CD4-positive, alpha-beta T cell treated with Interleukin-15 for 4 hours (primary cell): ENCODE results near the gene SLC22A4.

Source experiments
- DNase-seq: peaks from one replicate; pipeline ENCODE4 v3.0.0-alpha.2; 2020; ENCODE audit warnings: low spot score

Gene SLC22A4

DNA sequence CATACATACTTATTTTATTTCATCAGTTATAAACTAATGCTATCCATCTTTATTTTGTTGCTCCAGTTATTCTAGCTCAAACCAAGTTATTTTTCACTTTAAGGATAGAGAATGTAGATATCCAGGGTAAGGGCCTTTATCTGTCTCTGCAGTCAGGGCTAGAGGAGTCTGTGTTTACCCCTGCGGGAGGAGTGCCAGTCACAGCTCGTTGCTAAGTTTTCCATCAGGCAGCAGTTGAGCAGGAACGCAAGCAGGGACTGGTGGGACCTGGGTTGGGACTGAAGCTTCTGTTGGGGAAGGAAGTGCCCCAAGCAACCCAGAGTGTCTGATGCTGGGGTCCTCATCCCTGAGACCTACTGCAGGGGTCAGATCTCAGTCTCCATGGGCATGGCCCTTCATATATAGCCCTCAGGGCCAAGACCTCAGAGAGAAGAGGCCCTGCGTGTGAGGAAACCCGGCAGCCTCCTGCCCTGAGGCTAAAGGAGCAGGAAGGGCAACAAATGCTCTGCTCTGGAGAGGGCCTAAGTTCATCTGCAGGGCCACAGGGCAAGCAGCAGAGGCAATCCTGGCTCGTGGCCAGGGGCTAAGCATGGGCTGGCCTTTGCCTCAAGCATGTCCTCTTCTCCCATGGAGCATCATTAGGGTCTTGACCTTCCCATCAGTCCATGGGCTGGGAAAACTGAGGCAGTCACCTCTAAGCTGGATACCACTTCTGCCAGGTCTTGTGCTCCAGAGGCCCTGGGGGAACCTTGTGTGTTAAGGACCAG lies 6.6 kb downstream of the SLC22A4 start:
- no peak for DNase-seq

DNA sequence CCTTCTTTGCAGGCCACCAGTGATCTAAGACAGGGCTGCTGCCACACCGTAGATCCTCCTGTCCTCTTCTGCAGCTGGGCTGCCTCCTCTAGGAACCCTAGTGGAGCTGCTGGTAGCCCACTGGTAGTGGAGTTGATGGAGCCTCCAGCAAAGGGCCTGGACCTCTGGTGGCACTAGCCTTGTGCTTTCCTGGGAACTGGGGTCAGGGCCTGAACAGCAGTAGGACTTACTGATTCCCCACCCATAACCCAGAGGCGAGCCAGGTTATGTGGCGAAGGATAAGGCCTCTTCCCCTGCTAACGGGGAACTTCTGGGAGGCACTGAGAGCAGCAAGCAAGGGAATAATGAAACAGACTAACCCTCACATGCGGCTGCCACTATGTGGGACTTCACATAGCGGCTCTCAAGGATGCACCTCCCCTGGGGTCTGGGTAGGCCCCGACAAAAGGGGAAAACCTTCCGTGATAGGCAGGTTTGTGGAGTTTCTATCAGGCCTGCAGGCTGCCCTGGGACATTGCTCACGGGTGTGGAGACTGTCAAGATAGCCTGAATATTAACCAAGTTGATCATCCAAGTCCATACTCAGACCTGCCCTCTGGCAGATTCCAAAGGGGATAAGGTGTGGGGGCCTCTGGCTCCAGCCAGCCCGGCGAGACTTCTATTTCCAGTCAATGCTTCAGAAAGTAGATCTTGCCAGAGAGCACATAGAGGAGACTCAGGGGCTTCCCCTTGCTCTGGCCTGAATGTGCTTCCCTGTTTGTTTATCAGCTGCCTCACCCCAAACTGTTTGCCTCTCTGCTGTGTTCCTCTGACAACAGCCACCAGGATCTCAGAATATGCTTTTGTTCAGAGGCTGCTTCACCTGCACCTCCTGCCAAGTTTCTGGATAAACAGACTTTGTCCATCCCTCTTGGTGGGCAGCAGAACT lies 7.4 kb downstream of the SLC22A4 start:
- no peak for DNase-seq

DNA sequence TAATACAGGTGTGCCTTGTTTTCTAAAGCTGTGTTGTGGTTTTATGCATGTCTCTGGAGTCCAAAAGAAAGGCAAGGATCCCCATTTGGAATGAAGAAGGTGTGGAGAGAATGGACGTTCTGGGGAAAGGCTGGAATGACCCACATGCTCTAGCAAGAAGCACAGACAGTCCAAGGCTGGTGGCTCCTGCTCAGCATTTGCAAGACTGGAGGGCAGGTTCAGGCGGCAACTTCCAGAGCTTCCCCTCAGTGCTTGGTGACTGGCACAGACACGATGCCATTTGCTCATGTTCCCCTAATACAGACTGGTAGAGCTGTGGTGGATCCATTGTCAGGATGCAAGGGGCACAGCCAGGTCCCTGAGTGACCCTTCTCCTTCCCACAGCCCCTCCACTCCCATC lies 8.2 kb downstream of the SLC22A4 start:
- no peak for DNase-seq

DNA sequence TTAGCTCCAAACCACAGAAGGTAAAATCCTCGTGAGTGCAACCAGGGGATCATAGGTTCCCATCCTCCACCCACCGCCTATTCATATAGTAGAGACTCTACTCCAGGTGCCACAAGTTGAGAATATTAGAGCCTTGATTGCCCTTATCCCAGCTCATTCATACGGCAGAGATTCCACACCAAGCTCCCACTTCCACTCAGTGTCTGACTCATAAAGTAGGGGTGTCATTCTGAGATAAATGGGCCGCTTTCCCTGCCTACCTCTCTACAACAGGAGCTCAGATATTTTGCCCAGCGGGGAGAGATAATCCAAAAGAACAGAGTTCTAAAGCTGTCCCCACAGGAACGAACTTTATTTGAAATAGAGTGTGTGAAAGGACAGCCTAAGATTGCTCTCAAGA lies 9.4 kb downstream of the SLC22A4 start:
- no peak for DNase-seq

DNA sequence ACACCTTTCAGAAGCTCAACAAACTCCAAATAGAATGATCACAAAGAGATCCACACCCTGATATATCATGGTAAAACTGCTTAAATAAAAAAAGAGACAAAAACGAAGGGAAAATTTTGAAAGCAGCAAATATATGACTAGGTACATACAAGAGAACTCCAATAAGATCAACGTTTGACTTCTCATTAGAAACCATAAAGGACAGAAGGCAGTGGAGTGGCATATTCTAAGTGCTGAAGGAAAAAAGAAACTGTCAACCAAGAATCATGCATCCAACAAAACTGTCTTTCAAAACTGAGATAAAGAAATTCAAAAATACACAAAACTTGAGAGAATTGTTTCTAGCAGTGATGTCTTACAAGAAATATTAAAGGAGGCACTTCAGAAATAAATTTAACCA lies 11.2 kb downstream of the SLC22A4 start:
- no peak for DNase-seq

DNA sequence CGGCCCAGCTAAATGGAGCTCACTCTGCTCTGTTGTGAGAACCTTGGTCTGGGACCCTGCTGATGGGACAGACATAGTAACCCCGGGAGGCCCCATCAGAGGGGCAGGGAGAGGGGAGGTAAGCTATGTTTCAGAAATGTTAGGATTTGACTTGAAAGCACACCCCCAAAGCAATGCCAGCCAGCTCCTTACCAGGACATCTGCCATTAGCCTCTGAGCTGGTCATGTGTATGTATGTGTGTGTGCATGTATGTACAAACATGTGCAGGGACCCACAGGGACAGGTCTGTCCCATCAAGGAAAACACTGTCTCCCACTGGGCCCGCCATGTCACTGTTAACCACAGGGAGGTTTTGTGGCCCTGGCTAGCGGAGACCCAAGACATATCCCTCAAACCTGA lies 14.5 kb downstream of the SLC22A4 start:
- DNase-seq = no peak

DNA sequence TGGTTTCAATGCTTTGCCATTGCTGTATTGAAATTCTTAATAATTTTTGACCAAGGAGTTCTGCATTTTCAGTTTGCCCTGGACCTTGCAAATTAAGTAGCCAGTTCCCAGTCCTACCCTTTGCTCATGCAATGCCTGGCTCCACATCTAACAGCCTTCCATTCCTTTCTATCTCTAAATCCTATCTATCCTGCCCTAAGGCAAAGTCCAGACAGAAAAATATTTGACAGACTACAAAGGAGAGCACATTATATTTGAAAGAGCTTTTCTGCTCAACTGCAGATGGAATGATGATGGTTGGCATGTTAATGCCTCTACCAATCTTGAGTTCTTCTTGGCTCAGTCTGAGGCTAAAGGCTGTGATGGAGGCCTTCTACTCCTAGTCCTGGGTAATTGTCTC lies 15.5 kb downstream of the SLC22A4 start:
- no peak for DNase-seq

DNA sequence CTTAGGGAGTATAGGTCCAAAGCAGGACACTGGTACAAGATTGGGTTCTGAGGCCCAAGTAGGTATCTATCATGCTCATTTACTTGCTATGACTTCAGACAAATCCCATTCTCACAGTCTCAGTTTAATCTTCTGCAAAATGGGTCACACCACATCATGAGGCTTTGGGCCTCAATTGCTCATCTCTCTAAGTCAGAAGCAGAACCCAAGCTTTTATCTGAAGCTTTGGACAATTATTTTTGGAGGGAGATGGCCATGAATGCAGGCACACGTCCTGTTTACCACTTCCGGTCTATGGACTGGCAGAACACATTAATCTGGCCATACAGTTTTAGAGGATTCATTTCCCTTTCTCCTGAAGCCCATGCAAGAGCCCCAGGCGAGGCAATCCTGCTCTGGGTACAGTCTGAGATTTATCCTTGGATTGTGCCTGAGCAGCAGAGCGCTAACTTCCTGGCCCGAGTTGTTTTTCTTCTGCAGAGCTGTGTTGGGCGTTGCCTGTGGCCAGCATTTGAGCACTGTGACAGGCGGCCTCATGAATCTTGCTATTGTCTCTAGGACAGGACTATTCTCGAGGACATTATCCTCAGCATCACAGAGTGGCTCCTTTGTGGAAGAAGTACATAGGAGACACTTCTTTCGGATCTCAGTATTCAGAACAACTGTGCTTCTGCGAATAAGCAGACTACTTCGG lies 16.1 kb downstream of the SLC22A4 start:
- no peak for DNase-seq

DNA sequence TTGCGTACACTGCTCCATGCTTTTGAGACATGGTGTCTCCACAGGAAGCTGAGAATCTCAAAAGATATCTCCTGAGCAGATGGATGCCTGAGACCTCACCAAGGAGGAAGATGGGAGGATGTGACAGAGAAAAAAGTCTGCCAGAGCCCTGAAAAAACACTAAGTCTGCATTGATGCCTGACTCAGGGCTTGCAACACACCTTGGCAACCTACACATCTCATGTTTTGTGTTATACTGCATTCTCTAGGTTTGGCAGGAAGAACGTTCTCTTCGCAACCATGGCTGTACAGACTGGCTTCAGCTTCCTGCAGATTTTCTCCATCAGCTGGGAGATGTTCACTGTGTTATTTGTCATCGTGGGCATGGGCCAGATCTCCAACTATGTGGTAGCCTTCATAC lies 19.2 kb downstream of the SLC22A4 start:
- DNase-seq = no peak

DNA sequence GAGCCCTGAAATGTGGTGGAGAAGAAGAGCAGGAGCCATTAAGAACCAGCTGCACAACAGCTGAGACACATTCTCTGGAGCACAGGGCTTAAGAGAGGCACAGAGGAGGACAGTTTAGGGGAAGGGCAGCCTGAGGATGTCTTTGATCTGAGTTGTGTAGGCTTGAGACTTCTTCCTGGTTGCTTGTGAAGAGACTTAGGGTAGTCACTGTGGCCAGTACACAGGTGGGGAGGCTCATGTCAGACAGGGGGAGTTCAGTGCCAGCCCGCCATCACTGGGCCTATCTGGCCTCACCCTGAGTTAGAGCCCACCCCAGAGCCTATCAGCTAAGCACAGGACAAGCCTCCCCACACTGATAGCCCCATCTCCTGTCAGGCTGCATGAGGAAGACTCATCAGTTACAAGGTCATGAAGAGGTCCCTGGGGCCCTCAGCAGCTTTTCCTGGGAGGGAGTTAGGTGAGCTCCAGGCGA lies 19.8 kb downstream of the SLC22A4 start:
- DNase-seq = no peak

DNA sequence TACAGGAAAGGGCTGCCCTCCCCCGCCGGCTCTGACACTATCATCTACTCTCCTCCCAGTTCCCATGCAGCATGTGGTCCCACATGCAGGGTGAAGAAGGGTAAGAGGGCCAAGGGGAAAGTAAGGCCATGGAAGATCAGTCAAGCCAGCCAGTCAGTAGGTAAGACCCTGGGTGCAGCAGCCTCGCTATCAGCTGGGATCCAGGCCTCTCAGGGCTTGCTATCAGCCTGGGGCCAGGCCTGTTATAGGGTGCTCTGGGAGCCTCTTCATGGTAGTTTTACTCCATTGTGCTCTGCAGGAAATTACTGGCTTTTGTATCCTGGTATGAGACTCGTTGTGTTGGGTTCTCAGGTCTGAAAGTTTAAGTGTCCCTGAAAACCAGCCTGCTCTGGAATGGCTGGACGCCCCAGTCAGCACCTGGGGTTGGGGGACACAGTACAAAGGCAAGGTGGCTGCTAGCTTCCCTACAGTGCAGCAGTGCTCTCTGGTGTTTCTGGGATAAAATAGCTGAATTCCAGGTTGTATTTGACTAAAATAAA lies 21.4 kb downstream of the SLC22A4 start:
- DNase-seq = no peak

DNA sequence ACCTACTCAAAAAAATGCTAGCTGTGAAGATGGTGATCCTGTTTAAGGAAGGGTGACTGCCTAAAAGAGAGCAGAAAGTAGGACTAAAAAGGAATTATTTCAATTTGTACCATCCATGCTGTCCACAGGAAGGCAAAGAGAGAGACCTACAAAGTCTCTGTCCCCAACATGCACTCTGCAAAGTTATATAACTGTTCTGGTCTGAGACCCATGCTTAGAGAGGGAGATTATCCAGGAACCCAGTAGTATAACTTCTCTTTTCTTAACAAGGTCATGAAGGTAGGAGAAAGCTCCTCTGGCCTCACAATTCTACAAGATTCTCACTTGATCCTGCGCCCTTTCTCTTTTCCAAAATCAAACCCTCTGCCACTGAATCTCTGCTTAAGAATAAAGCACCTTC lies 25.8 kb downstream of the SLC22A4 start:
- no peak for DNase-seq

DNA sequence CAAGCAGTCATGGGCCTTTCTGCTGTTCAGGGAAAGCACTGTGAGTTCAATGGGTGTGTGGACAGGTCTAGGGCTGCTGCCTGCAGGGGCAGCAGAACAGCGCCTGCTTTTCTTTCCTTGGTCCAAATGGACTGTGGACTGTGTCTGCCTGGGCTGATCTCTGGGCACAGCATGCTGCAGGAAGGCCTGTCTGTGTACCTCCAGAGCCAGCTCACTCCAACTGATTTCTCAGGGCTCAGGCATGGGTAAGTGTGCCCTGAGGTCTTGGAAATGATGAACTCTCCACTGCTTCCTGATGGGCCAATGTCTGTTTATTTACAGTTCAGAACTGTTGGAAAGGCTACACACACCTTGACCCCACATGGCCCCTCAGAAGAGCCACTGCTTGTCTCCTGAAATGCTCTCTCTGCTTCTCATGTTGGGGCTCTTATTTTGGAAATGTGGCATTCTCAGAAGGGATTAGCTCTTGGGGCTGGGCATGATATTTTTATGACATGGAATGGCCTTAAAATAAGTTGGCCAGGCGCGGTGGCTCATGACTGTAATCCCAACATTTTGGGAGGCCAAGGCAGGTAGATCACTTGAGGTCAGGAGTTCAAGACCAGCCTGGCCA lies 27.0 kb downstream of the SLC22A4 start:
- no peak for DNase-seq

DNA sequence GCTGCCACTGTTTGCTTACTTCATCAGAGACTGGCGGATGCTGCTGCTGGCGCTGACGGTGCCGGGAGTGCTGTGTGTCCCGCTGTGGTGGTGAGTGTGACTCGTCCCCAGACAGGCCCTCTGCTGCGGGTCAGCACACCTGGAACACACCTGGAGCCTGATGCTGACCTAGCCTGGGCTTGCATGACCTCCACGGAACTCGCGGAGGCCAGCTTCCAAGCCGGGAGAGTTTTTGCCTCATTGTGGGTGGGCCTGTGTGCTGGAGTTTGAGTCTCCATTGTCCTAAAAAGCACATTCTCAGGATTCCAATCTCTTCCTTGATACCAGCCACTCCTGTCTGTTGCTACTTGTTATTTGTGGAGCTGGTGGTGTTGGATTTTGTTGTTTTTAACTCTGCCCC lies 28.1 kb downstream of the SLC22A4 start:
- DNase-seq = no peak

DNA sequence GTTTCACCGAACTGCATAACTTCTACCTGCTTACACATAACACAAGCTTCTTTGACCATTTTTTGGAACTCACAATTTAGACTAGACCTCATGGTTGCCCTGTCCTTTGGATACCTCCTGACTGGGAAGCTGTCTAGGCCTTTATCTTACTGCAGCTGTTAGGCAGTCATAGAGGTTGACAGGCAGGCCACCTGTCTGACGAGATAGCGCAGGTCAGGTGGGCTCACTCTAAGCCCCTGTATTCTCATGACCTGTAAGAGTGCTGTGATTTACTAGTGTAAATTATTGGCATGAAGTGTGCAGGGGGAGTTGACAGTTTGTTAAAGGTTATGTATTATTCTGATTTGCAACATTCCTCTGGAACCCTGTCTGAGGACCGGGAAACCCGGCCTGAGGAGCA lies 29.0 kb downstream of the SLC22A4 start:
- no peak for DNase-seq

DNA sequence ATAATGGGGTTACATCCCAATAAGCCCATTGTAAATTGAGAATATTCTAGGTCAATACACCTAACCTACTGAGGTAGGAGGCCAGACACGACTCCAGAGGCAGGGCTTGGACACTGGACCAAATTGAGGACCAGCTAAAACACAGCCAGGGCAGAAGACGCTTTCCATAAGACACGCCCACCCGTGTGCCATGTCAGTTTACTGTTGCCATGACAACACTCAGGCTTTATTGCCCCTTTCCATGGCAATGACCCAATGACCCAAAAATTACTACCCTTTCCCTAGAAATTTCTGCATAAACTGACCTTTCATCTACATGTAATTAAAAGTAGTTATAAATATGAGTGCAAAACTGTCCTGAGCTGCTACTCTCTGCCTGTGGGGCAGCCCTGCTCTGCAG lies 31.5 kb downstream of the SLC22A4 start:
- no peak for DNase-seq

DNA sequence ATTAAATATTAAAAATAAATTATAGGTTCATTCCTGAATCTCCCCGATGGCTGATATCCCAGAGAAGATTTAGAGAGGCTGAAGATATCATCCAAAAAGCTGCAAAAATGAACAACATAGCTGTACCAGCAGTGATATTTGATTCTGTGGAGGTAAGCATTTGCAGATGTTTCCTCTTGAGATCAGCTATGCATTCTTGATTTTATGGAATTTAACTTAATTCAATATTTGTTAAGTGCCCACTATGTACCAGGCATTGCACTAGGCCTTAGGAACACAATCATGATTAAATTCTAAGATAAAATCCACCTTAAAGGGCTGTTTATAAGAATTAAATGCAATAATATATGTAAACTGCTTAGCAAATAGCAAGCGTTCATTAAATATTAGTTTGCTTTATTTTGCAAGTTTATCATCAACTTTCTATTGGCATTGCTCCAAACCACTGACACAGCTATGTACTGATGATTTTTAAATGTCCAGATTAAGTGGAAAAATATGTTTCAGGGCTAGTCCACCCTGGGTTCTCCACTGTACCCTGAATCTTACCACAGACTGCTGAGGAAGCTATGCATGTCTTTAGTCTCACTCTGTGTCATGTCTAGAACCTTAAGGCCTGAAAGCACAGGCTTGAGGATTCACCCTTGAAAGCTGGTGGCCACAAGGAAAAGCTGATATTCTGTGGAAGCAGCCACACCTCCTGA lies 33.2 kb downstream of the SLC22A4 start:
- DNase-seq = no peak

DNA sequence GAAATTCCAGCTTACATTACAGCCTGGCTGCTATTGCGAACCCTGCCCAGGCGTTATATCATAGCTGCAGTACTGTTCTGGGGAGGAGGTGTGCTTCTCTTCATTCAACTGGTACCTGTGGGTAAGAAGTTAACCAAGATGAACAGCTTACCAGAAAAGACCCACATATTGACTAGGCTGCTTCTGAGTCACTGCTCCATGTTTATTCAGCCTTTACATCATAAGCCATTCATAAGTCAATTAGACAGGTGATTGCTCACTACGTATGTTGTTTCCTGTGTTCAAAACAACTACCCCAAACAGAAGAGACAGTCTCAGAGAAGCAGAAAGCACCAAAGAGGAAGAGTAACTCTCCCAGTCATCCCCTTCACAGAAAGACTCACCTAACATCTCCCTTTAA lies 40.6 kb downstream of the SLC22A4 start:
- no peak for DNase-seq

DNA sequence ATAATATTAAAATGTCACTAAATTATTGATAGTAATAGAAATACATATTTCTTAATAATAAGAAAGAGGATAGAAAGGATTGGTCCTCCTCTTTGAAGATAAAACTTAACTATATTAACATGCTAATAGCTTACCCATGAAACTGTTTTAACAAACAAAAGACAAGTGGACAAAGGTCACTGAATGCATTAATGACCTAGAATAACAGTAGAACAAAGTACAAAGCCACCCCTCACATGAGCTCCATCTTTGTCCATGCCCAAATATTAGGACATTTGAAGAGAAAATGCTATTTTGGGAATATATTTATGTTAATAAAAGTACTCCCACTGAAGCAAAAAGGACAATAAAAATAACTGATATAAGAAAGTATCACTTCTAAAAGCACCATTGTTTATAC lies 41.2 kb downstream of the SLC22A4 start:
- no peak for DNase-seq

DNA sequence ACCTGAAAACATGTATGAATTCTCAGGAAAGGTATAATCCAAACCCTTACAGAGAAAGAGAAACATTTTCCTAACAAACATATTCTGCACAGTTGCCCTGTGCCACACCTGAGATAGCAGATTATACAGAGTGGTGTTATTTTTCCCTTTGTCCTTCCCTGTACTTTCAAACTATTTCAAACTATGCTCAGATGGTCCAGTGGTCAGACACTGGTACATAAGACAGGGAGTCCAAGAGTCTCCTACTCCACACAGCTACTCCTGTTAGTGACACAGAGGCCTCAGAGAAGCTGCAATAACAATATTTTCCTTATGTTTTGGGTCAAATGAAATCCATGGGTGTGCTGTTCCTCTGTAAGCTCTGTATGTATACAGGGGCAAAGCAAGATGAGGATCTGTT lies 45.3 kb downstream of the SLC22A4 start:
- no peak for DNase-seq
